HG02759 (cell line): ENCODE results near the gene VWA8.
"Not testable (repeated sequence)": the region's sequence is repeated elsewhere in the genome, so short reads cannot be mapped to it uniquely, and the experiment has no call there.

ENCODE experiments used
- ATAC-seq: cut with Tn5 transposase; IDR thresholded peaks from one replicate; pipeline ENCODE4 v1.9.1; 2021; ENCODE audit warnings: mild to moderate bottlenecking, moderate library complexity; ENCODE audit not compliant: unreplicated experiment

VWA8 gene

DNA sequence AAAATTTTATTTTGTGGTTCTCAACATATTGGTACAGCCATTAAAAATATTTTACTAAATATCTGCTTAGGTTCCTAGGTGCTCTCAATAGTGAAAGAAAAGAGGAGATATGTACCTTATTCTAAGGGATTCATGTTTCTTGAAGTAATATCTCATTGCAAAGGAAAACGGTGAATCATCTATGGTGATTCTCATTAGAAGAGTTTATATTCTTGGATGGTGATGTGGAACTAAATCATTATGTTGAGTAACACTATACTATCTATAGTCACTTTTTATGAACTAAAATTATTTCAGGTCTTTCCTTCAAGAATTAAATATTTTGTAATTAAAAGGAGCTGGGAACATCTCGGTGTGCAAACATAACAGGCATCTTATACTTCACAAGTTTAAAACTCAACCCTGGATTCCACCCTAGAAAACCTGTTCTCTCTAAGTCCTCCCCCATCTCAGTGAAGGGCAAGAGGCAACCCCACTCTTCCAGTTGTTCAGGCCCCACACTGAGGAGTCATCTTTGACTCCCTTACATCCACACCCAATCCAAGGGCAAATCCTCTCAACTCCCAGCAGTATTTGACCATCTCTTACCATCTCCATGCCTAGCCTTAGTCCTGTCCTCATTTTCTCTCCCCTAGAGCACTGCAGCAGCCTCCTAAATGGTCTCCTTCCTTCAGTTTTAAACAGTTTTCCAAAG, 363.4 kb downstream of the VWA8 start:
- ATAC-seq = no peak

GRCh38 chr13:41596190-41596589, 364.7 kb downstream of the VWA8 start:
- no peak for ATAC-seq

DNA sequence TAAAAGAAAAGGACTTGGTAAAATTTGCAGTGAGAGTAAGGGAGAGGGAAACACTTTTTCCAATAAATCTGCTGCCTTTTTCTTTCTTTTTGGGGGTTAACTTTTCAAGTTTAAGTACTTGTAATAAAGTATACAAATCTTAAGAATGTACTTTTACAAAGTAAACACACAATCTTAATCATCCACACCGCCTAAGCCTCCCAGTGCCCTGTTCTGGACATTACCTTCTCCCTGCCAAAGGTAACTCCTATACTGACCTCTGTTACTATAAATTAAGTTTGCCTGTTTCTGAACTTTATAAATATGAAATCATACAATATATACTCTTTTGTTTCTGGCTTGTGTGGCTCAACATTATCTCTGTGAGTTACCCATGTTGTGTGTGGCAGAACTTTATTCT, 365.6 kb downstream of the VWA8 start:
- ATAC-seq = no peak

- no peak for ATAC-seq
These were observed 370.3 kb downstream of the VWA8 start for GRCh38 chr13:41590643-41591042.

- ATAC-seq = no peak
These were observed 370.8 kb downstream of the VWA8 start for GRCh38 chr13:41590122-41590521.

- ATAC-seq = no peak
These were observed 371.5 kb downstream of the VWA8 start for GRCh38 chr13:41589434-41589833.

DNA sequence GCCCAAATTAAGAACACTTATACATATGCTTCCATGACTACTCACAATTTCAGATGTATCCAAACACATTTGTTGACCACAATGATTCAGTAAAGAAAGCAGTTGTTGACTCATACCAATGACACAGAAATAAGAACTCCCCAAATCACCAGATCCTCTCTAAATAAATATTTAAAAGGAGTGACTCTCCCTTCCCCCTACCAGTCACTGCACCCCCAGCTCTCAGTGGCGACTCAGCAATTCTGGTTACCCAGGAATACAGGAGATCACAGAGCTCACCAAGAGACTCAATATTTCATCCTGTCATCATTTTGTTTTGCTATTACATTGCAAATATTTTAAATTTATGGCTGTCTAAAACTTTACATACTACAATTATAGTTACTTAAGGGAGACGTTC, 372.0 kb downstream of the VWA8 start:
- ATAC-seq = no peak

DNA sequence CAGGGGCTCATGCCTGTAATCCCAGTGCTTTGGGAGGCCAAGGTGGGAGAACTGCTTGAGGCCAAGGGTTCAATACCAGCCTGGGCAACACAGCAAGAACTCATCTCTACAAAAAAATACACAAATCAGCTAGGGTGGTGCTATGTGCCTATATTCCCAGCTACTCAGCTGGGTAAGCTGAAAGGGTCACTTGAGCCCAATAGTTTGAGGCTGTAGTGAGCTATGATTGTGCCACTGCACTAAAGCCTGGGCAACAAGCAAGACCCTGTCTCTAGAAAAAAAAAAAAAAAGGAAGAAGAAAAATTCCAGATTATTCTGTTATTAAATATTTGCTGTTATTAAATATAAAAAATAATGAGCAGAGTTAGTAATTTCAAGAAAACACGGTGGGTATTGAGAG, 372.5 kb downstream of the VWA8 start:
- no peak for ATAC-seq

DNA sequence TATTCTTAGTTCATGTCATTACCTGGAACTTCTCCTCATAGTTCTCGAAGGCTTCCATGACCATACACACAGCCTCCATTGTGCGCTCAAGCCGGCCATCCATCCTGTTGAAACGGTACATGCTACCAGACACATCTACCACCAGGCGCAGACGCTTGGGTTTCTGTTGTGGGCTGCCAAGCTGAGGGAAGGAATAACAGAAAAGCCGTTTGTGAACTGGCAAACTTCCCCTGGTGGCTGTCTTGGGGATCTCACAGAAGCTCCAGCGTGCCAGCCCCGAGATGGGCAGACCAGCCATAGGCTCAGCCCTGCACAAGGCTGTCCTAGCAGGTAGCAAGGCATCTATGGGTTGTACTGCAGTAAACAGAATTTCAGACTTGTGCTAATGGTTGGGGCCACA, 373.4 kb downstream of the VWA8 start:
- ATAC-seq = no peak

- no peak for ATAC-seq
These were observed 374.7 kb downstream of the VWA8 start for GRCh38 chr13:41586216-41586615.

DNA sequence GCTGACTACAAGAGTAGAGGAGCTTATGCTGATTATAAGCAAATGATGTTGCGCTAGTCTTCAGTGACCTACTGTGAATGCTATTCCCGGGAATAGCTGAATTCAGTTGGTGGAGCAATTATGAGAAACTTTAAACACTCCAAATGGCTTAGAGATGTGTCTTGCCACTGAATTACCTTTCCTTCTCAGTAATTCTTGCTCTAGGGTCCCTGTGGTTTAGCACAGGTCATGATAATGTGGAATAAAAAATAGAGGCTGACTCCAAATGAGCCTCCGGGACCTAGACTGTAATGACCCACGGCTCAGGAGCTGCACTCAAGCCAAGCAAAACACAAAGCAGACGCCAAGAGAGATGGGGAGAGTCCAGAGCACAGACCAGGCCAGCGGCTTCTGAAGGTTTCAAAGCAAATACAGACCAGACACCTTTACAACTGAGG, 378.9 kb downstream of the VWA8 start:
- ATAC-seq = no peak

GRCh38 chr13:41580345-41580744, 380.6 kb downstream of the VWA8 start:
- no peak for ATAC-seq

DNA sequence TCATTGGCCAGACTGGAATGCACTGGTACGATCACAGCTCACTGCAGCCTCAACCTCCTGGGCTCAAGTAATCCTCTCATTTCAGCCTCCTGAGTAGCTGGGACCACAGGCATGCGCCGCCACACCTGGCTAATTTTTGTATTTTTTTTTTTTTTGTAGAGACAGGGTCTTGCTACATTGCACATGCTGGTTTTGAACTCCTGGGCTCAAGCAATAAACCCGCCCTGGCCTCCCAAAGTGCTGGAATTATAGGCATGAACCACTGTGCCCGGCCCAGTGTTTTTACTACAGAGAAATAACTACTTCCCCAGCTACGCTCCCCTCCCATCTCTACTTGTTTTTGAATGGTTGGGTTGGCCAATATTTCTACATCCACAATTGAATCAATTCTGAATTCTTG, 381.0 kb downstream of the VWA8 start:
- no peak for ATAC-seq

GRCh38 chr13:41579168-41579567, 381.7 kb downstream of the VWA8 start:
- no peak for ATAC-seq

- ATAC-seq = no peak
These were observed 382.5 kb downstream of the VWA8 start for GRCh38 chr13:41578371-41578770.

GRCh38 chr13:41577436-41577835, 383.5 kb downstream of the VWA8 start:
- no peak for ATAC-seq

- not testable (repeated sequence) for ATAC-seq
These were observed 387.3 kb downstream of the VWA8 start for GRCh38 chr13:41573640-41574039.

GRCh38 chr13:41571817-41572340, 389.0 kb downstream of the VWA8 start:
- ATAC-seq = not testable (repeated sequence)

GRCh38 chr13:41568972-41569351, 391.9 kb downstream of the VWA8 start:
- no peak for ATAC-seq

DNA sequence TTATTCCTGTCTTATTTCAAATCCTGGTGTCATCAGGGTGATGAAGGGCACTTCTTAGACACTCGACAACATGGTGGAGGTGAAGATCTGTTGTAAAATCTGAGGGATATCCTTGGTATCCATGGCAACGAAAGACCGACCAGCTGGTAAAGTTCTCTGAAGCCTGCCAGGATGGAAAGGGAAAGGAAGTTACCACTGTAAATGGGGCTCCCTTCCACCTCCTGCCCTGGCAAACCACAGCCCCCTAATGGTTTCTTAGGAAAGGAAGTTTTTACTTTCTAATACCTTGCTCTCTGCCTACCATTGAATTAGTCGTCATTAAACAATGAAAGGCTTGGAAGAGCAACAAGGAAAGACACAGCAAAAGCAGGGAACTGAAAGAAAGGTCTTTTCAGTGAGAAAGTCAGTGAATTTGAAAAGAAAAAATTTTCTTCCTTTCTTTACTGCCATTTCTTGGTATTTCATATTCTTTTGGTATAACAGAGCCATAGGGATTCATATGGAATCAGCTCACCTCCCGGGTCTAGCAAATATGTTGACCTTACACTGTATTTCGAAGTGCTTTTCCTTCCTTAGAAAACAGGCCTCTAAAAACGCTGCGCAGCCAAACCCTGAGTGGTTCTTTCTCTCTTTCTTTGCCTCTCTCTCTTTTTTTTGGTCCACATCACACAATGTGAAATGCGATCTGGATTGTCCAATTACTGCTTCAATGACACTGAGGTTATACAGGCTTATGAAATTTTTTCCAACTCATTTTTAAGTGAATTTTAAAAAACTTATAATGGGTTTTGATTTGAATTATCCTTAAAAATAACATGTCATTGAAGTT, 392.6 kb downstream of the VWA8 start:
- no peak for ATAC-seq

DNA sequence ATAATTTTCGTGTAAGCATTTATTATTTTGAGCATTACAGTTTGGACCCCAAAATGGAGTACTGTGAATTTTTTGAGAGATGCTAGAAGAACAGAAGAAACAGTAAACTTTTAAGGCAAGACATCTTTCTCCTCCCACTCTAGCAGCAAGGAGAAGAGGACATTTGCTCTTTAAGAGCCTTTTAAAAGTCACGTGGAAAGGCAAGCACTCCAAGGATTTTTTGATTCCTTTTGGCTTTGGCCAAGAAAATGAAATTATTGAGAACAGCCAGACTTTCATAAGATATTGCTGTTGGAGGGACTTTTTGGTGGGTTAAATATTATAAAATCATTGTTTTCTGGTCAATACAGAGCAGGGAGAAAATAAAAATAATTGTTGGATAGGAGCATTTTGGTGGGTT, 393.5 kb downstream of the VWA8 start:
- ATAC-seq = no peak

GRCh38 chr13:41565846-41566245, 395.1 kb downstream of the VWA8 start:
- no peak for ATAC-seq
